Cortex of kidney (tissue), 1 donor: ENCODE measurements around the gene NAA38.
A peak's percentile ranks its signal among the peaks of the same experiment; 100 is the strongest.

Experiments
- DNase-seq: peaks from one replicate; lab custom pipeline; 2025; lab: John Stamatoyannopoulos, UW

The NAA38 gene

DNA sequence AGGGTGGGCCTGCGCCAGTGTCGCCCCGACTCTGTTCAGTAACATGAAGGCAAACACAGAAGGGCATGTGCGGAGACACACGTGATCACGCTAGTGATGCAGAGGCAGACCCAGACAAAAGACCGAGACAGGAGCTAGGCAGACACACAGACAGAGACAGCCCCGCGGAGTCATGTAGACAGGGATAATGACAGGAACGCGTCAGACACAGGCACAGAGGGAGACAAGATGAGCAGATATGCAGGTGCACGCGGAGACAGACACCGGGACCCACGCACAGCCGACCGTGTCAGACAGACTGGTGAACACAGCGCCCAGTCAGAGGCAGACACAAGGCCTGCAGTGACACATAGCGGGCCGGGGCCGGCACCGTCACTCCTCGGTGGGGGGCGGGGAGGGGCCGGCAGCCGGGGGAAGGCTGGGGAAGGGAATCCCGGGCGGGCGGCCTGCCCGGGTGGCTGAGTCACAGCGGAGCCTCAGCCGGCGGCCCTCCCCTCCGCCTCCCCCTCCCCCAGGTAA lies 15.9 kb downstream of the NAA38 start:
- no peak for DNase-seq

DNA sequence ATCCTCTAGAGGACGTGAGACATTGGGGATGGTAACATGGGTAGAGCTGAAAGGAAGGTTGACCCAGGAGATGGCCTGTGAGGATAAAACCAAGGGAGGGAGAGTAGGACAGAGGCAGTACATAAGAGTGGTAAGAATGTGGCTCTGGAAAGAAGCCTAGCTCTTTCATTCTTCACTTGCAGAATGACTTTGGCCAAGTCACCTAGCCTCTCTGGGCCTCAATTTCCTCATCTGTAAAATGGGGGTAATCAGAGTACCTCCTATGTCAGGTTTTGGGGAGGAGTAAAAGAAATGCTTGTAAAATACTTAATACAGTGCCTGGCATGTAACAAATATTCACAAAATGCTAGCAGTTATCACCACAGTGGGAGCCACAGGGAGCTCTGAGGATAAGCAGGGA lies 16.5 kb downstream of the NAA38 start:
- DNase-seq, result no peak

DNA sequence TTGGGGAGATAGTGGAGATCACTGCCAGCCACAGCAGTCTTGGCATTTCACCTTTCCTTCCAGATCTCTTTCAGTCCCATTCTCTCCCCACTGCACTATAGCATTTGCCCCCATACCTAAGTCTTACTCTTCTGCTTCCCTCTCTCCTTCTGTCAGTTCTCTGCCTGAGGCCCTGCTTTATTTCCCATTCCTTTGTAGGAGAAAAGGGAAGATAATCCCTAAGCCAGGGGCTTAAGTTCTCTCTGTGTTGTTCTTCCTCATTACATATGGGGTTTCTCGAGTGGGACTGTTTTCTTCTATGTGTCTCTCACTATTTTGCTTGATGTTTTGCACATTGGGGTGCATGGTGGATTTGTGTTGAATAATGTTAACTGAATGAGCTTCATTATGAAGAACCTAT lies 16.9 kb downstream of the NAA38 start:
- no peak for DNase-seq

GRCh38 chr17:7839876-7840261 lies 17.5 kb downstream of the NAA38 start:
- DNase-seq, result no peak

DNA sequence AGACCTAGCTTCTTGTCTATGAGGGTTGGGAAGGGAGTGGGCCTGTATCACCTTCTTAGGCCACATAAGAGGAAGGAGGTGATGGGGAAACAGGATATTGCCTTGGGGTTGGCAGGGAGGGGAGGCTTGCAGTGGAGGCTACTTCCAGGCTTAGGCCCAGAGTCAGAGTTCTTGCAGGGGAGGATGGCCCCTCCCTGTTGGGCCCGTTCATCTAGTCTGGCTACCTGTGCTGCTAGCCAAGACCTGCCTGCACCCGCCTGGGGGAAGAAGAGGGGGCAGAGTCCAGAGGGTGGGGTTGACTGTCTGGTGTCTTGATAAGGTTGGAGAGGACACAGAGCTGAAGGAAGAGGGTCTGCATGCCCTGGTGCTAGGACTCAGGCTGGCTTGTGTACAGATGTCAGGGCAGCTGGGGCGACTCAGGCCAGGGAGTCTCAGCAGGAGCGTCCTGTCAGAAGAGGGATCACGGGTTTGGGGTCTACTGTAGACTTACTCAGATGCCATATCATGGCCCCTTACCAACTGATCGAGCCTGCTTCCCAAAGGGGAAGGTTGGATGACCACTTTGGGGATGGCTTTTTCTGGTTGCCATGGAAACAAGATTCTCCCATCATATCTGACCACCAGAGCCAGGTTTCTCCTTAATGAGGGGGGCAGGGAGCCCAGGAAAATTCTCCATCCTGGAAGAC lies 18.0 kb downstream of the NAA38 start:
- DNase-seq, result no peak

GRCh38 chr17:7838090-7839075 lies 19.0 kb downstream of the NAA38 start:
- no peak for DNase-seq

DNA sequence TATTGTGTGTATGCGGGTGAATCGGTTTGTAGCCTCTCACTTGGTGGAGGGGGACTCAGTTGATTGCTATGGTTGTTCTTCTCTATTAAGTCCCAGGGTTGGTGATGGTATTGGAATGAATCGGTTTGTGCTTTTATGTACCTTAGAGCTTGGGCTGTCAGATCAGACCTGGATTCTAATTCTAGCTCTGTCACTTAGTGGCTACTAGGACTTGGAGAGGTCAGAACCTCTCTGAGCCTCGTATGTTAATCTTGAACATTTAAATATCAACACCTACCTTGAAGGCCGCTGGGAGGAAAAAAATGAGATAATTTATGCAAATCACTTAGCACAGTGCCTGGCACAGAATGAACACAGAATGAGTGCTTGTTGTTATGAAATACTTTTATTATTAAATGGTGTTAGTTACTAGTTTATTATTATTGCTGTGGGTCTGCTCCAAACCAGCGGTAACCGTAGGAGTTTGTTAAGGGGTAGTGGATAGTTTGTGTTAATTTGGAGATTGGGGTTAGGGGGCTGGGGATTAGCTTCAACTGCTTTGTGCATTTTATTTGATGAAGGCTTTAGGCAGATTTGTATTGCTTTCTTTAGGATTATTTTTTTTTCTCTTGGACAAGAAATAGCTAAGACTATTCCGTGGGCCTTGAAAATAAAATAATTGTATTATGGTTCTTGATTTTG lies 19.8 kb downstream of the NAA38 start:
- DNase-seq, result no peak

GRCh38 chr17:7836596-7837407 lies 20.6 kb downstream of the NAA38 start:
- DNase-seq, result no peak

DNA sequence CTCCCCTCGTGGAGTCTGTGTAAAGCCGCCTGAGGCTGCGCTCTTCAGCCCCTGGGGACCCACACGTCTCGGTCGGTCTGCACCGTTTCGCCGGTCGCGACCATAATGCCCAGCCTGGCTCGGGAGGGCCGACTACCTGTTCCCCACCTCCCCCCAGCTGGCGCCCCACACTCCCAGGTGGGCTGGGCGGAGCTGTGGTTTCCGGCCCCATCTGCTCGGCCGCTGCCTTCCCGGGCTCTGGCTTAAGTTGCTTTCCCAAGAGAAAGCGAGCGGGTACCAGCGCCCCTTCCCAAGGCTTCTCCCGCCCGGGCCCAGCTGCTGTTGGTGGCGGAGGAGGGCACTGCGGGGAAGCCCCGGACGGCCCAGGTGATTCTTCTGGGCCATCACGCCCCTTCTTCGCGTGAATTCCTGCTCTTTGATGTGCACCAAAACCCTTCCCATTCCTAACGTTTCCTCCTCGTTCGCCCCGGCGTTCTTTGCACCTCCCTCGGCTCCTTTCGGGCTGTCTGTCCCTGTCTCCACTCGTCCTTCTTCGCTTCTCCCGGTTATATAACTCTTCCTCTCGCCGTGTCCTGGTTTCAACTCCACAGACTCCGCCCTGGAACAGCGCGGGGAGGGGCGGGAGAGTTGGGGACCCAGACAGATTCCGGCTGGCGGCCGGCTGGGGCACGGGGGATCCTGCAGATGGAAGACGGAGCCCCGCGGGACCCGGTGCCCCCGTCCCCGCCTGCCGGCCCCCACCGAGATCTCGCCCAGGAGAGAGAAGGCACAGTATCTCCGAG lies 21.4 kb downstream of the NAA38 start:
- no peak for DNase-seq

DNA sequence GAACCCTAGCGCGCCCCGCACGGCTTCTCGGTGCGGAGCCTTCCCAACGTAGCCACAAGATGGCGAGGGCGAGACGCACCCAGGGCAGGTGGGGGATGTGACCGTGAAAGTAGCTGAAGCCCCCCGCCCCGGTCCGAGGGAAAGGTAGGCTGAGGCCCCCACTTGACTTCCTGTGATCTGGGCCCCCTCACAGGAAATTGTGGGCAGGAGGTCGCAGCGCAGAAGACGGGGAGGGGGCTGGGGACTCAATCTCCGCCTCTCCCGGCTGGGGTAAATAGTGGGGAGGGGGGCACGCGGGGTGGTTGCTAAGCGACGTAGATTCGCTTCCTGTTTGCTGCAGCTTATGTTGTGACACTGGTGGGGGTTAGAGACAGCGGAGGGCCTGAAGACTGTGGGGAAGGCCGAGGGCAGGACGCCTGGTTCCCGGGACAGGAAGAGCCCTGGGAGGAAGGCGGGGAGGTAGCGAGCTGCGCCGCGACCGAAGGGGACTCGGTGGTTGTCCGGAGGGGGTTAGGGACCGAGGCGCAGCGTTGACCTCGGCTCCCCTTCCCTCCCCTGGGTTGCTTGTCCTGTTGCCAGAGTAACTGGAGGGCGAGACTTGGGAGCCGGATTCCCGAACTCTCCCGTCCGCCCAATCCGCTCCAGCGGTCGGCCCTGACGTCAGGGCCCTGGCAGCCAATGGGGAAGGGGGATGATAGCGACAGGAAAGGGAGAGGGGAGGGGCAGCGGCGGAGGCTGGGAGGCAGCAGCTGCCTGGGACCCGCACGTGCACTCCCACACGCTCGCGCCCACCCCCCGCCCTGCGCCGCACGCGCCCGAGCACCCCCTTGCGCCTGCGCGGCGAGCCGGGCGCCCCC lies 22.2 kb downstream of the NAA38 start:
- peak; percentile 50 for DNase-seq

GRCh38 chr17:7834542-7834956 lies 22.8 kb downstream of the NAA38 start:
- DNase-seq, result no peak

DNA sequence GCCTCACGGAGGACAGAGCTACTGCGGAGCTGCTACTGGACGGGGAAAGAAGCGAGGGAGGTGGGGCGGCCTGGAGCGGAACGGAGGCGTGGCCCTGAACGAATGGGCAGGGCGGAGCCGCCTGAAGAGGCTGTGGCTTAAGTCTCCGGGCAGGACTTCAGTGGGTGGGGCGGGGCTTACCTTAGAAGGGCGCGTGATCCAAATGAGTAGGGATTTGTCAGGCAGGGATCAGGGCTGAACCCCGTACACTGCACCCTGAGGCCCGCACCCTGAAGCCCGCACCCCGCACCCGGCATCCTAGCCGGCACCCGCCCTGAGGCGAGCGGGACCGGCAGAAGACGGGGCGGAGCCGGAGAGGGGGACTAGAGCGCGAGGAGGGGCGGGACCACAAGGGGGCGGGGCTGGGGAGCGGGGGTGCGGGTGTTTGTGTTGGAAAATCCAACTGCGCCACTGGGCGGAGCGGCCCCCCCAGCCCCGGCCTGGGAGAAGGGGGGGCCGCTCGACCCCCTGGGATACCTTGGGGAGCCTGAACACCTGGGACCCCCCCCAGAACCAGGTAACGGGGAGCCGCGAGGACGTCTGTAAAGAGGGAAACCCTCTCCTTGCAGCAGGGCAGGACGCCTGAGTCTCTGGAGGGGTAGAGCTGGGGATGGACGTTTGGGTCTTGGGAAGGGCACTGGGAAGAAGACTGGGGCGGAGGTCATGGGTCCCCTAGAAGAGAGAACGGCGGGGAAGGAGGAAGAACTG lies 23.4 kb downstream of the NAA38 start, which contains the start of gene KDM6B:
KDM6B (plus strand) TSS at position 423 of the 747 bp plus-strand sequence. CDS start 11,338 bp downstream, outside the sequence.
- peak; percentile 76 for DNase-seq

- DNase-seq, result no peak
Observed at GRCh38 chr17:7833011-7833794, 24.2 kb downstream of the NAA38 start.

DNA sequence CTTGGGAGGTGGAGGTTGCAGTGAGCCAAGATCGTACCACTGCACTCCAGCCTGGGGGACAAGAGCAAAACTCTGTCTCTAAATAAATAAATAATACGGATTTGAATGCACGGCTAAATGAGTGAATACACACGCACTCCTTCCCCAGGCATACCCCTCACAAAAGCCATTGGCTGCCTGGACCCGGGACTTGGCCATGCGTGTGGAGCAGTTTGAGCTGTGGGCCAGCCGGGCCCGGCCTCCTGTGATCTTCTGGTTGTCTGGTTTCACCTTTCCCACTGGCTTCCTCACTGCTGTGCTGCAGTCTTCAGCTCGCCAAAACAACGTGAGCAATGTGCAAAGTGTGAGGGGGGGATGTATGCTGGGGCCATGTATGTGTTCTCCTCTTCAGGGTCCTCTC lies 24.9 kb downstream of the NAA38 start:
- DNase-seq, result no peak

DNA sequence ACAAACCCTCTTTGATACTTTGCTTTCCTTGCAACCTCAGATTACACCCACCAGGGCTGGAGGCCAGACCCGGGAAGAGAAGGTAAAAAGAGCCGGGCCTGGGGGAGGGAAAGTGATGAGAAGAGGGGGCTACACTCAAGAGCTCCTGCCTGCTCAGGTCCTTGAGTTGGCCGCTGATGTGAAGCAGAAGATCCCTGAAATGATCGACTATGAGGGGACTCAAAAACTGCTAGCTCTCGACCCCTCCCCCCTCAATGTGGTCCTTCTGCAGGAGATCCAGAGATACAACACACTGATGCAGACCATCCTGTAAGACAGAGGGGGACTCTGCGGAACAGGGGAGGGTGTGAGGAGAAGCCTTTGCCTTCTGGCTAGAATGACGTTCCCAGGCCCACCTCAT lies 26.1 kb downstream of the NAA38 start:
- no peak for DNase-seq

DNA sequence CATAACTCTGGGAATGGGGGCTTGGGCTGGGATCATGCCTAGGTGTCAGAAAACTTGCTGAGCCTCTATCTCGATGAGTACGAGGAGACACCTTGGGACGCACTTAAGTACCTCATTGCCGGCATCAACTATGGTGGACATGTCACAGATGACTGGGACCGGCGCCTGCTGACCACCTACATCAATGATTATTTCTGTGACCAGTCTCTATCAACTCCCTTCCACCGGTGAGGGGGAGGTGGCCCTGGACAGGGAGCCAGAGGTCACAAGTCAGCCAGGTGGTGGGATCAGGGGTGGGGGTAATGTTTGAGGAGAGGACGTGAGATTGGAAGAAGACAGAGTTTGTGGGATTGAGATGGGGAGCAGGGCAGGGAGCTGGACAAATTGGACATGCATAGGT lies 26.7 kb downstream of the NAA38 start:
- no peak for DNase-seq

GRCh38 chr17:7825206-7825990 lies 32.0 kb downstream of the NAA38 start:
- DNase-seq, result no peak
